ENCODE data around the gene KCNE4. TPM values are rescaled to one million over a fixed set of nuclear protein-coding genes. Genes with fewer than 3 reads are reported as not detected.

The KCNE4 gene
- total RNA-seq, 1 experiment from 2014 or later = not detected

DNA sequence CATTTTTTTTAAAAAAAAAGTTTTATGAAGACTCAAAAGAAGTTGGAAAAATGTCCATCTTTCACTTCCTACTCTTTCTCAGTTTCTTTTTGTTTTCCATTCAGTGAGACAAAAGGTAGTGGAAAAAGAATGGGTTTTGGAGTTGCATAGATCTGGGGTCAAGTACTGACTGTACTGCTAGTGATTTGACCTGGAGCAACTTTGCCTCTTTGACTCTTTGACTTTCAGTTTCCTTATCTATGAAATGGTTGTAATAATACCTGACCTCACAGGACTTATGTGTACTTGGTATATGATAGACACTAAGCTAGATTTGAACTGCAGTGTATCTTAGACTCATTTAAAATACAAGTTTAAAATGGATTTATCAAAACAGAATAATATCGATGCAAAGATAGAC is 3.5 kb upstream of the KCNE4 start:
- BruUV-seq (replicated peaks) = no TSS peak
- intact Hi-C loops (cut with micrococcal nuclease) = no loop called here

DNA sequence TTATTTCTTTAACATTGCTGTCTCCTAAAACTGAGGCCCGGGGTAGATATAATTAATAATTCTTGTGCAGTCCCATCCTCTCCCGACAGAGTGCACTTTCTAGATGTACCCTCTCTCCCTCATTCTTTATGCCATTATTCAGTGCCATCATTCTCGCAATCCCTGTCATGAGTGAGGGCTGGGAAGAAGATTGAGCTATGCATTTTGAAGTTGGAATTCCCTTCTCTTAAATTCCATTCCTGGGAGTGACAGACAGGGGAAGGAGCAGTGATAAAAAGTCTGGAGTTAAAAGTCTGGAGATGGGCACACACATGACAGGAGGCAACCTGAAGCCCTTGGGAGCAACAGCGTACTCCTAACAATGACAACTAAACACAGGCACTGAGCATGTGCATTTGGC is 2.6 kb upstream of the KCNE4 start:
- H3K4me3 ChIP-seq (ENCODE audit: low read length) = no peak overlapping the region
- TF ChIP-seq EZH2 (IDR thresholded peaks at IDR 0.05; ENCODE audit: low read length, unreplicated experiment) = no peak
- no peak for TF ChIP-seq EZH2phosphoT487 (IDR thresholded peaks at IDR 0.05; ENCODE audit: borderline replicate concordance, low read length)
- TF ChIP-seq, protein P1, sequence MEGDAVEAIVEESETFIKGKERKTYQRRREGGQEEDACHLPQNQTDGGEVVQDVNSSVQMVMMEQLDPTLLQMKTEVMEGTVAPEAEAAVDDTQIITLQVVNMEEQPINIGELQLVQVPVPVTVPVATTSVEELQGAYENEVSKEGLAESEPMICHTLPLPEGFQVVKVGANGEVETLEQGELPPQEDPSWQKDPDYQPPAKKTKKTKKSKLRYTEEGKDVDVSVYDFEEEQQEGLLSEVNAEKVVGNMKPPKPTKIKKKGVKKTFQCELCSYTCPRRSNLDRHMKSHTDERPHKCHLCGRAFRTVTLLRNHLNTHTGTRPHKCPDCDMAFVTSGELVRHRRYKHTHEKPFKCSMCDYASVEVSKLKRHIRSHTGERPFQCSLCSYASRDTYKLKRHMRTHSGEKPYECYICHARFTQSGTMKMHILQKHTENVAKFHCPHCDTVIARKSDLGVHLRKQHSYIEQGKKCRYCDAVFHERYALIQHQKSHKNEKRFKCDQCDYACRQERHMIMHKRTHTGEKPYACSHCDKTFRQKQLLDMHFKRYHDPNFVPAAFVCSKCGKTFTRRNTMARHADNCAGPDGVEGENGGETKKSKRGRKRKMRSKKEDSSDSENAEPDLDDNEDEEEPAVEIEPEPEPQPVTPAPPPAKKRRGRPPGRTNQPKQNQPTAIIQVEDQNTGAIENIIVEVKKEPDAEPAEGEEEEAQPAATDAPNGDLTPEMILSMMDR (conservative IDR thresholded peaks at IDR 0.05; ENCODE audit: low read depth, low read length) = no peak
- DNase-seq (no peak), ATAC-seq (no peak)
- H3K36me3 ChIP-seq (ENCODE audit: low read depth, low read length) = no peaks in the 10 kb centered on the region
- POLR2A ChIA-PET (ENCODE audit: unreplicated experiment) = no interaction called here
- no peak overlapping the region for H3K27ac ChIP-seq (ENCODE audit: low read length)
- BruUV-seq (replicated peaks) = no TSS peak
- H3K9me3 ChIP-seq (ENCODE audit: low read length) = no peaks in the 10 kb centered on the region
- H3K27me3 ChIP-seq (ENCODE audit: low read length) = no peaks in the 10 kb centered on the region; the same call in 1 of the 2 replicates
- peaks cover 4% of the 10 kb centered on the region; the same call in 1 of the 2 replicates for H3K4me1 ChIP-seq (ENCODE audit: insufficient read depth, low read length)
- H3K4me2 ChIP-seq (ENCODE audit: low read length) = no peak overlapping the region
- H2AFZ ChIP-seq (ENCODE audit: low read length) = no peak overlapping the region
- no peaks in the 10 kb centered on the region for H3K9me2 ChIP-seq (replicated peaks; ENCODE audit: low read length)
- CTCF ChIA-PET = no interaction called here
- no peaks in the 10 kb centered on the region for H4K20me1 ChIP-seq (ENCODE audit: low read length)
- no peaks in the 10 kb centered on the region for H3K79me2 ChIP-seq (ENCODE audit: low read length)
- no peak overlapping the region for H3K9ac ChIP-seq (ENCODE audit: low read length)
- intact Hi-C loops (cut with micrococcal nuclease) = no loop called here
- no peaks in the 10 kb centered on the region for H3F3A ChIP-seq (ENCODE audit: low read length, unreplicated experiment)

More for the DNA sequence above, 3.5 kb upstream of the KCNE4 start:
- POLR2A ChIA-PET (ENCODE audit: unreplicated experiment) = no interaction called here
- CTCF ChIA-PET = no interaction called here
- no peak overlapping the region for H2AFZ ChIP-seq (ENCODE audit: low read length)
- H3K9ac ChIP-seq (ENCODE audit: low read length) = no peak overlapping the region
- H4K20me1 ChIP-seq (ENCODE audit: low read length) = no peaks in the 10 kb centered on the region
- no peaks in the 10 kb centered on the region; the same call in 1 of the 2 replicates for H3K27me3 ChIP-seq (ENCODE audit: low read length)
- no peak overlapping the region for H3K4me3 ChIP-seq (ENCODE audit: low read length)
- no peak for TF ChIP-seq EZH2 (IDR thresholded peaks at IDR 0.05; ENCODE audit: low read length, unreplicated experiment)
- TF ChIP-seq EZH2phosphoT487 (IDR thresholded peaks at IDR 0.05; ENCODE audit: borderline replicate concordance, low read length) = no peak
- TF ChIP-seq, protein P1 (conservative IDR thresholded peaks at IDR 0.05; ENCODE audit: low read depth, low read length) = no peak
- no peaks in the 10 kb centered on the region for H3F3A ChIP-seq (ENCODE audit: low read length, unreplicated experiment)
- H3K79me2 ChIP-seq (ENCODE audit: low read length) = no peaks in the 10 kb centered on the region
- H3K4me1 ChIP-seq (ENCODE audit: insufficient read depth, low read length) = peaks cover 4% of the 10 kb centered on the region; the same call in 1 of the 2 replicates
- H3K36me3 ChIP-seq (ENCODE audit: low read depth, low read length) = no peaks in the 10 kb centered on the region
- no peak overlapping the region for H3K27ac ChIP-seq (ENCODE audit: low read length)
- H3K9me2 ChIP-seq (replicated peaks; ENCODE audit: low read length) = no peaks in the 10 kb centered on the region
- no peak overlapping the region for H3K4me2 ChIP-seq (ENCODE audit: low read length)
- DNase-seq (no peak), ATAC-seq (no peak)
- H3K9me3 ChIP-seq (ENCODE audit: low read length) = no peaks in the 10 kb centered on the region

DNA sequence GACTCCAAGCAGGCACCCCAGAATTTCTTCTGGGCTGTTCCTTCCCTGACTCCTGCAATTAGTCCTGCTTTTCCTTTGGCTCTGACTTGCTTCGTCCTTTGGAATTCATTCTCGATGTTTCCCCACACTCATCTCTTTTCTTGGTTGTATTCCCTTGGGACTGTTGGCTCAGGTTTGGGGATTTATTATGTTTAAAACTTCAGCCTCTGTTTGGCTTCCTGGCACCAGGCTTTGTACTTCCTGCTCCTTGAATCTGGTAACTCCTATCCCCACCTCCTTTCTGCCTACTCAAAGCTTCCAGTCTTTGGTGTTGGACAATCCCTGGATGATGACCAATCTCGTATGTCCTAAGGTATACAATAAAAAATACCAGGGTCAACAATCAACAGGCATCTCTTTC is 1.8 kb upstream of the KCNE4 start:
- Histone ChIP-seq H2AFZ (ENCODE audit: low read length) (no peak overlapping the region), H3K27ac (ENCODE audit: low read length) (no peak overlapping the region), H3F3A (ENCODE audit: low read length, unreplicated experiment) (no peaks in the 10 kb centered on the region), H3K36me3 (ENCODE audit: low read depth, low read length) (no peaks in the 10 kb centered on the region), H3K4me3 (ENCODE audit: low read length) (no peak overlapping the region), H3K9me3 (ENCODE audit: low read length) (no peaks in the 10 kb centered on the region), H3K27me3 (ENCODE audit: low read length) (no peaks in the 10 kb centered on the region; the same call in 1 of the 2 replicates), H4K20me1 (ENCODE audit: low read length) (no peaks in the 10 kb centered on the region), H3K9ac (ENCODE audit: low read length) (no peak overlapping the region), H3K79me2 (ENCODE audit: low read length) (no peaks in the 10 kb centered on the region), H3K4me2 (ENCODE audit: low read length) (no peak overlapping the region), H3K9me2 (replicated peaks; ENCODE audit: low read length) (no peaks in the 10 kb centered on the region), H3K4me1 (ENCODE audit: insufficient read depth, low read length) (peaks cover 4% of the 10 kb centered on the region; the same call in 1 of the 2 replicates)
- ChIA-PET POLR2A (ENCODE audit: unreplicated experiment) (no interaction called here), CTCF (no interaction called here)
- TF ChIP-seq EZH2phosphoT487 (IDR thresholded peaks at IDR 0.05; ENCODE audit: borderline replicate concordance, low read length) (no peak), EZH2 (IDR thresholded peaks at IDR 0.05; ENCODE audit: low read length, unreplicated experiment) (no peak)
- TF ChIP-seq, protein P1 (conservative IDR thresholded peaks at IDR 0.05; ENCODE audit: low read depth, low read length) = no peak
- DNase-seq (no peak), ATAC-seq (no peak)
- intact Hi-C loops (cut with micrococcal nuclease) = no loop called here
- no TSS peak for BruUV-seq (replicated peaks)

Data from PC-3 (cell line).